Activated CD4-positive, alpha-beta T cell treated with anti-CD3 and anti-CD28 coated beads for 48 hours (primary cell): ENCODE measurements around the gene YIF1A.
"Not testable (repeated sequence)": the region's sequence is repeated elsewhere in the genome, so short reads cannot be mapped to it uniquely, and the experiment has no call there.

Experiments
- DNase-seq: peaks from one replicate; pipeline ENCODE4 v3.0.0-alpha.2; 2020

The YIF1A gene

DNA sequence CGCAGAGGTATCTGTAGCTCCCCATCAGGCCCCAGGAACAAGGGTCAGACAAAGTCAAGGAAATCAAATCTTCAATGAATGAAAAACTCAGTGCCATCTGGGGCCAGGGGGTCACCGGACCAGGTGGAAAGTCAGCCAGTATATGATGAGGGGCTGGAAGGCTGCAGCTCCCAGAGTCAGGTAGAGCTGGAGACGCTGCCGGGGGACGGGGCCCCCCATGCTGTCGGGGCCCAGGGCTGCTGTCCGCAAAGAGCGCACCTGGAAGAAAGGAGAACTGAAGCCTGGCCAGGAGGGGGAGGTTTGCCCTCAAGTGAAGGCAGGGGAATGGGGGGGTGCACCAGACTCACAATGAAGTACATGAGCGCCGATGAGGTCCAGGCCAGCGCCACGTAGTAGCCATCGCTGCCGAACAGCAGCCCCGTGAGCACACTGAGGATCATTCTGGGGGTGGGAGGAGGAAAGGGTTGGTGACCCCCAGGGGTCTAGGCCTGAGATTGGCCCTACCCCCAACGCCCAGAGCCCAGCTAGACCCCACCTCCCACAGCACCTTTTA is 4.3 kb downstream of the YIF1A start:
- no peak for DNase-seq

DNA sequence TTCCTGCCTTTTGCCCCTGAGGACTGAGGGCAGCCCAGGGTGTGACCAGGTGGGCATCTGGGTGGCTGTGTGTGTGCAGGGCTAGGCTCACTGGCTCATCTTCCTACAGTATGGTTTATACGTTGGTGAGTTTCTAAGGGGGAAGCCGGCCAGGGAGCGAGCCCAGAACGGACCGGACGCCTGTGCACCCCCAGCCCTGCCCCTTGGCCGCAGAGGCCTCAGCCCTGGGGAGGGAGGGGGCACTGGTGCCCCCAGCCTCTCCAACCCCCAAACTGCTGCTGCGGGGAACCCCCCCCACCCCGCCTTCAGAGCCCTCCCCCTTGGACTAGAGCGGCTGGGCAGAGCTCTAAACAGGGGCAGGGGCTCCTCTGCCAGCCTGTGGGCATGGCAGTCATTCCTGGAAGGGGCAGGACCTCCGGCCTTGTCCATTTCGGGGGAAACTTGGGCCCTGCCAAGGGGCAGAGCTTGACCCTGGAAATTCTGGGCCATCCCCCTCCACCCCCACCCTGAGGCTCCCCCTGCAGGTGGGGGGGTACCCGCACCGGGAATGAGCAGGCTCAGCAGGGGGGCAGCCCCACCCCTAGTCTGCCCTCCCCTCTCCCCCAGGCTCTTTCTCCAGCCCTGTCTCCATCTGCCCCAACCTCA is 5.4 kb downstream of the YIF1A start:
- DNase-seq: no peak

DNA sequence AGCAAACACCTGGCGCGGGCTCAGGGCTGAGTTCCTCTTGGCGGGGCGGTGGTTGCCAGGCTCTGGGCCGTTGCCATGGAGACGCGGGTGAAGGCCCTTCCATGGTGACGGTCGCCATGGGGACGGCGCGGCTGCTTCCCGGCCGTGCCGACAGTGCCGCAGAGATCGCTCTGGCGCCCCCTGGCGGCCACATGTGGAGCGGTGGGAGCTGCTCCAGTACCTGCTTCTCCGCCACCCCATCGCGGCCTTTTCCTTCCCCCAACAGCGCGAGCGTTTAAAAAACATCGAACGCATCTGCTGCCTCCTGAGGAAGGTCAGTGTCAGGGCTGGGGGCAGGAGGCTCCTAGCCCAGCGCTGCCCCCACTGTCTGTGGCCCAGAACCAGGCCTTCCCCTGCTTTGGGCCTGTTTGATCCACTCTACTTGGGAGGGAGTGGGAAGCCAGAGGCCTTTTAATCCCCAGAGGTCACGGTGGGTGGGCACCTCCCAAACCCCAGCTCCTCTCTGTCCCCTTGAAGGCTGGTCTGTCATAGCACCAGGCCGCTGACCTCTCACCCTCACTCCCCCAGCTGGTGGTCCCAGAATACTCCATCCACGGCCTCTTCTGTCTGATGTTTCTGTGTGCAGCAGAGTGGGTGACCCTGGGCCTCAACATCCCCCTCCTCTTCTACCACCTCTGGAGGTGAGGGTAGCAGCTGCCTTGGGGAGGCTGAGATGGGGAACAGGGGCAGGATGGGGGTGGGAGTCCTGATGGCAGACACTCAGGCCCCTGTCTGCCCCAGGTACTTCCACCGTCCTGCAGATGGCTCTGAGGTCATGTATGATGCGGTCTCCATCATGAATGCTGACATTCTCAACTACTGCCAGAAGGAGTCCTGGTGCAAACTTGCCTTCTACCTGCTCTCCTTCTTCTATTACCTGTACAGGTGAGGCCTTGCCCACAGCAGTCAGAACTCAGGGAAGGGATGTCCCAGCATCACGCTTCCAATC is 6.2 kb downstream of the YIF1A start:
- DNase-seq: peak; percentile 100

DNA sequence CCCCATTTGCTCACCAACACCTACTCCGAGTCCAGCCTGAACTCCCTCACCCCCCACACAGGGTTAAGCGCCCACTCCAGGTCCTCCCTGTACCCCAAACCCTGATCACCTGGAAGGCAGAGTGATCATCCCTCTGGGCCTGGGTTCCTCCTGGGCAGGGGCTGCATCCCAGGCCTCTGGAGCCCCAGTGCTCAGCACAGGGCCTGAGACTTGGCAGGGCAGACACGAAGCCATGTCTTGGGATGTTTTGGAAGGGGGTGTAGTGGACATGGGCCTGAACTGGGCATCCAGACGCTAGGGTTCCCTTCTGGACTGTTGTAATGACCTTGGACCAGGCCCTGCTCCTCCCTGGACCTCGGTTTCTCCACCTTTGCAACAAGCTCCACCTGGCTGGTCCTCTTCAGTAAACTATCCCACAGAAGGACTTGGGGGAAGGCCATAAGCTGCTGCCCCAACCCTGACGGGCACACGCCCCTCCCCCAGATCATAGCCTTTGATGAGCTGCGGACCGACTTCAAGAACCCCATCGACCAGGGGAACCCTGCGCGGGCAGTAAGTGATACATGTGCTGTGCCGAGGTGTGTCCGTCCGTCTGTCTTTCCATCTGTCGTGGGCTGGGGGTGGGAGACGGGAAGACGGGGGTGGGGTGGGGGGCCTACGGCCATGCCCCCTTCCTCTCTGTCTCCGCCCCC is 7.0 kb downstream of the YIF1A start:
- DNase-seq: no peak

DNA sequence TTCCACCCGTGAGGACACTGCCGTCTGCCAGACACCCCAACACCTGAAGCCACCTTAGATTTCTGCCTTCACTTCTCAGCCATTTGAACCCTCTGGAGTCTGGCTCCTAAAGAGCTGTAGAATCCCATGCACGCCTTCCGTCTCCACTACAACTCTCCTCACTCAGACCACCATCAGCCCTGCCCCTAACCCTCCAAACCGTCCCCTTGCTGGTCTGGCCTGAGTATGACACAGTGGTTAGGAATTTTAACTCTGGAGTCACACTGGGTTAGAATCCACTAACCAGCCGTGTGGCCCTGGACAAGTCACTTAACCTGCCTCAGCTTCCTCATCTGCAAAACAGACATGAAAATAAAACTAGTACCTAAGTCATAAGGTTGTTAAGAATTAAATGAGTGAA is 7.9 kb downstream of the YIF1A start:
- DNase-seq: no peak

DNA sequence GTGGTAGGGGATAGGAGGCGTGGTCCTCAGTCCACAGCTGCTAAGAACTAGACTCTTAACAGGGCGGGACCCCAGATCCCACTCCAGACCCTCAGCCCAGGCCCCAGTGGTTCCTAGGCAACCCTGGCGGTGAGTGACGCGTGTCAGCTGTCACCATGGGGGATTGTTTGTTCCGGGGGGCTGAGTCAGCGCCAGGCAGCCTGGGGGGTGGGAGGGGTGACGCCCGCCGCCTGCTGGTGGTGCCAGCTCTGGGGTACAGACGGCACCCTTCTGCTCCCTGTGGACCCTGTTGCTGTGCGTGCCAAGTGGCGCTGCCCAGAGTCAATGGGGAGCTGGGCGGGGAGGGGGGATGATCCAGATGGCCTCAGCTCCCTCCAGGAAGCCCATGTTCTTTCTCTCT is 8.5 kb downstream of the YIF1A start:
- no peak for DNase-seq

DNA sequence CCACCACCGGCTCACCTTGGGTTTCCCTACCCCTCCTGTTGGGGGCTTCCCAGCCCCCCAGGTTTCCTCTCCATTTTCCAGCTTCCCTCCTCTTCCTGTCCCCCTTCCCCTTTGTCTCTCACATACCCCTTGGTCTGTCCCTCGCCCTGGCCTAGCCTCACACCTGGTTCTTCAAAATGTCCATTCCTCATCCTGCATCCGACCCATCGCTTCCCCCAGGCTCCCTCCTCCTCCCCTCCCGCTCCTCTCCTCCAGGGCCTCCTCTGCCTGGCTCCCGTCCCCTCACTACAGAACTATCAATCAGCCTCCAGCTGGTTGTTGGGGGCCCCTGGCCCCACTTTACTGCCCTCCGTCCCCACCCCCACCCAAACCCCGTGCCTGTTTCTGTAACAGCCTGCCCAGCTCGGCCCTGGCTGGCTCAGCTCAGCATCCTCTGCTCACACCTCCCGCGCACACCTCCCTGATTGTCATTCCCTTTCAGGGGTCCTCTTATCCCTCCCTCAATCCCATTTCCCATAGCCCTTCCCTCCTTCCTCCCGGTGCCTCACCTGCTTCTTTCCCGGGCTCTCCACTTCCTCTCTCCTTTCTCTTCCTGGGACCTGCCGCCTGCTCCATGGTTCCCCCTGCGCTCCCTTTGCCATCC is 9.7 kb downstream of the YIF1A start:
- DNase-seq: no peak

DNA sequence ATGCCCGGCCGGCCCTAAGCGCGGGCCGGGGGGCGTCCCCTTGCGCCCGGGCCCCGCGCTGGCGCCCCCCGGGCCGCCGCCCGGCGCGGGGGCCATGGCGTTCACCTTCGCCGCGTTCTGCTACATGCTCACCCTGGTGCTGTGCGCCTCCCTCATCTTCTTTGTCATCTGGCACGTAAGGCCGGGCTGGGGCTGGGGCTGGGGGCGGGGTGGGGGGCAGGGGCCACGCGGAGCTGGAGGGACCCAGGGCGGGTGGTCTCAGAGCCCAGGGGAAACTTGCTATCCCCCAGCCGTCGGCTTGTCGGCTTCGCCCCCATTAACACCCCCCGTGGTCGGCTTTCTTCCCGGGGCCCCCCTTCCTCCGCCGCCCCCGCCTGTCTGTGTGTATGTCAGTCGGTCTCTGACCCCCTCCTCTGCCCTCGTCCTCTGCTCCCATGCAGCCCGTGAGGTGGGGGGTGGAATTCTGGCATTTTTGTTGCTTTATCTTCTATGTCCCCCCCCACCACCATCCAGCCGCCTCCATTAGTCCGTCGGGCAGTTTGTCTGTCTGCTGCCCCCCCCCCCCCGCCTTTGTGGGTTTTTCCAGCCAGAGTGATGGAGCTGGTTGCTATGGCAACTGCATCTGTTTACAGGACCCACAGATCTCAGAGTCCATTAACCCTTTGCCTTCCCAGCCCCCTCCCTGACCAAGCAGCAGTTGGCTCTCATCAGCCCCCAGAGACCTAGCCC is 10.4 kb downstream of the YIF1A start:
- DNase-seq: no peak

DNA sequence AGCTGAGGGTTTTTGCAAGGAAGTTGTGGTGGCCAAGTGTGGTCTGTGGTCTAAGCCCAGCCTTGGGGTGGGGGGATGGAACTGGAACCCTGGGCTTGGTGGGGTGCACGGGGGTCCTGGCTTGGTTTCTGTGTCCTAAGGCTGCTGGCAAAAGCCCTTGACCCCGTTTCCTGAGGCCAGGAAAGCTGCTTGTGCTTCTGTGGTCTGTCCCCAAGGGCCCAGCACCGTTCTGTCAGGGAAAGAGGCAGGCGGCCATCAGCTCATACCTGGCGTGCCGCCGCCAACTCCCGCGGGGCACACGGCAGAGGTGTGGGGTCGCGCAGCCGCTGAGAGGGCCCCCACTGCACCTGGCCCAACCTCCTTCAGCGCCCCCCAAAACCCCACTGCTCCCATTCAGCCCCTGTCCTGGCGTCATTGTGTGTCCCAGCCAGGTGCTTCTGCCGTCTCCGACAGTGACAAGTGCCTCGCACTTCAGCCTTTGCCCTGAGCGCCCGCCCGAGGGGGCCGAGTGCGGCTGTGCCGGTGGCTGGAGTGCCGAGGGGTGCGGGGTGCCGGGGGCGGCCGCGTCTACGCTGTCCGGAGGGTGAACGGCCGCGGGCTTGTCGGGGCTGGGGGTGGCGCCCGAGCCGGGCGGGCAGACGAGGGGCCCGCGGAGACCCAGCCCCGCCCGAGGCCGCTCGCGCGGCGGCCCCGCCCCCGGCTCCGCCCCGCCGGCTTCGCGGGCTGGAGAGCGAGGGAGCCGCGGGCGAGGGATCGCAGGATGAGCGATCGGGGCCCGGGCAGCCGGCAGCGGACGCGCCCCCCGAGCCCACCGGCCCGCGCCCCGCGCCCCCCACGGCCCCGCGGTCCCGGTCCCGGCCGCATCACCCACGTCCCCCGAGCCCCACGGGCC is 11.2 kb downstream of the YIF1A start, which contains the start of gene CNIH2:
TSS of gene CNIH2 (plus strand) at position 705 of the 892 bp plus-strand sequence. CDS start 282 bp downstream, outside the sequence.
- peak; percentile 41 for DNase-seq

DNA sequence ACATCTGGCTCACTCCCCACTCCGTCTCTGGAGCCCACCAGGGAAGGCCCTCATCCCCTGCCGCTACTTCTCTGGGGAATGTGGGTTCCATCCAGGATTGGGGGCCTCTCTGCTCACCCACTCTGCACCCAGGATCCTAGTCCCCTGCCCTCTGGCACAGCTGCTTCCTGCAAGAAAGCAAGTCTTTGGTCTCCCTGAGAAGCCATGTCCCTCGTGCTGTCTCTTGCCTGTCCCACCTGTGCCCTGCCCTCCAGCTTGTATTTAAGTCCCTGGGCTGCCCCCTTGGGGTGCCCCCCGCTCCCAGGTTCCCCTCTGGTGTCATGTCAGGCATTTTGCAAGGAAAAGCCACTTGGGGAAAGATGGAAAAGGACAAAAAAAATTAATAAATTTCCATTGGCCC is 11.9 kb downstream of the YIF1A start:
- DNase-seq: not testable (repeated sequence)

DNA sequence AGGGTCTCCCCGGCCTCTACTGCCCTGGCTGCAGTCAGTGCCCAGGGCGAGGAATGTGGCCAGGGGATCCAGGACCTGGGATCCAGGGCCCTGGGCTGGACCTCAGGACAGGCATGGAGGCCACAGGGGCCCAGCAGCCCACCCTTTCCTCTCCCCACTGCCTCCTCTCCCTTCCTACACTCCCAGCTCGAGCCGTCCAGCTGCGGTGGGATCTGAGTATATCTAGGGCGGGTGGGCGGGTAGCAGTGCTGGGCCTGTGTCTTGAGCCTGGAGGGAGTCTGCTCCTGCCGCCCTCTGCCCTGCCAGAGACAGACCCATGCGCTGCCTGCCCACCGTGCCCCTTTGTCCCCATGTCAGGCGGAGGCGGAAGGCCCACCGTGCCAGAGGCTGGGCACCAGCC is 12.3 kb downstream of the YIF1A start:
- not testable (repeated sequence) for DNase-seq

DNA sequence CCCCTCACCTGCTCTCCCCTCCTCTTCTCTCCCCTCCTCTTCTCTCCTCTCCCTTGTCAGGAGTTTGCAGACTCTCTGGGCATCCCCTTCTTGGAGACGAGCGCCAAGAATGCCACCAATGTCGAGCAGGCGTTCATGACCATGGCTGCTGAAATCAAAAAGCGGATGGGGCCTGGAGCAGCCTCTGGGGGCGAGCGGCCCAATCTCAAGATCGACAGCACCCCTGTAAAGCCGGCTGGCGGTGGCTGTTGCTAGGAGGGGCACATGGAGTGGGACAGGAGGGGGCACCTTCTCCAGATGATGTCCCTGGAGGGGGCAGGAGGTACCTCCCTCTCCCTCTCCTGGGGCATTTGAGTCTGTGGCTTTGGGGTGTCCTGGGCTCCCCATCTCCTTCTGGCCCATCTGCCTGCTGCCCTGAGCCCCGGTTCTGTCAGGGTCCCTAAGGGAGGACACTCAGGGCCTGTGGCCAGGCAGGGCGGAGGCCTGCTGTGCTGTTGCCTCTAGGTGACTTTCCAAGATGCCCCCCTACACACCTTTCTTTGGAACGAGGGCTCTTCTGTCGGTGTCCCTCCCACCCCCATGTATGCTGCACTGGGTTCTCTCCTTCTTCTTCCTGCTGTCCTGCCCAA is 12.8 kb downstream of the YIF1A start:
- no peak for DNase-seq

DNA sequence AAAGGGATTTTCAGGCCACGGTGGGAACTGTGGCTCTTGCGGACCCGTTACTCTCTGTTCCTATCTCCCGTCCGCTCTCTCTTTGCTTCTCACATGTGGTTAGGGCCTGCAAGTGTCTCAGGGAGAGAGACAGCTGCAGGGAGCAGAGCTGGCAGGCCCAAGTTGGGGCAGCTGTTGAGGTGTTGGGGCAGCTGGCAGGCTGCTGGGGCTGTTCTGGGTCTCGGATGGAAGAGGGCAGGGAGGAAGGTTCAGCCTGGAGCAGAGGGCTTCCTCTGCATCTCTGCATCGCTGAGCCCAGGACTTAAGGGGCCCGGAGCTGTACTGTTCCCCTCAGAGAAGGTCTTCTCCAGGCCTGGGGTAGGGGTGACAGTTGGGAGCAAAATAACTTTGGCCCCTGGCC is 13.5 kb downstream of the YIF1A start:
- DNase-seq: no peak

DNA sequence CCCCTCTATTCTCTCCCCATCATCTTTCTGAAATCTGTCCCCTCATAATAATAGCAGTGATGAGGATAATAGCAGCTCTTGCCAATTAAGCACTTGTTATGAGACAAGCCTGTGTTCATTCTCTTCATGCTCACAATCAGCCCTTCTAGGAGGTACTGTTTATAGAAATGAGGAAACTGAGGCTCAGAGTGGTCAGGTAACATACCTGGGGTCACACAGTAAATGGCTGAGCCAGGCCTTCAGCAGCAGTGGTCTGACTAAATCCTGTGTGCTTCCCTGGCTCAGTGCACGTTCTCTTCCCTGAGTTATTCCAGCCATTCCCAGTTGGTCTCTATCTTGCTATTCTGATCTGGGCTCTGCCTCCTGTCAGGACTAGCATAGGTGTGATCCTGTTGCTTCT is 14.7 kb downstream of the YIF1A start:
- DNase-seq: no peak

DNA sequence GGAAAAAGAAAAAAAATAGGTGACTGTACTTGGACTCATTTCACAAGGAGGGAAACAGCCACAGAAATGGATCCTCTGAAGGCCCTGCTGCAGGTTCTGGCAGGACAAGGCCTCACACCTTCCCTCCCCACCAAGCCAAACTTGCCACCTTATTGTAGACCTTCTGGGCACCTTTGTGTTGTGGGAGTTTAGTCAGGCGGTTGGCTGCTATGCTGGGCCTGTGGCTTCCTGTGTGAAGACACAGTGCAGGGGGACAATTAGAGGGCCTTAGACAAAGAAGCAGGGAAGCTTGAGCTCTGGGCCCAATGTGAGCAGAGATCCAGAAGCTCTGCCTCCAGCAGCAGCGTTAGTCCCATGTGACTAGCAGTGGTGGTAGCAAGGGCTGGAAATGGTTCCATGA is 16.3 kb downstream of the YIF1A start:
- DNase-seq: no peak

DNA sequence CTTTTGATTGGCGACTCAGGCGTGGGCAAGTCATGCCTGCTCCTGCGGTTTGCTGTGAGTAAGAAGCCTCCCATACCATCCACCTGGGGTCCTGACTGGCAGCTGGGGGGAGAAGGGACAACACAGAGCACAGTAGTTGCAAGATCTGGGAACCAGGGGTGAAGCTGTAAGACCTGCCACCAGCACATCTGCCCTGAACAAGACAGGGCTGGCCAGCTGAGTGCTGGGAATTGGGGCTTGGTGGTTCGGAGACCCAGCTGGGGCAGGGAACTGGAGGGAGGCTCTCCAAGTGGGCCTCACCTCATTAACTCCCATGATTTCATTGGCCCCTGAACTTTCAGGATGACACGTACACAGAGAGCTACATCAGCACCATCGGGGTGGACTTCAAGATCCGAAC is 17.1 kb downstream of the YIF1A start:
- no peak for DNase-seq

DNA sequence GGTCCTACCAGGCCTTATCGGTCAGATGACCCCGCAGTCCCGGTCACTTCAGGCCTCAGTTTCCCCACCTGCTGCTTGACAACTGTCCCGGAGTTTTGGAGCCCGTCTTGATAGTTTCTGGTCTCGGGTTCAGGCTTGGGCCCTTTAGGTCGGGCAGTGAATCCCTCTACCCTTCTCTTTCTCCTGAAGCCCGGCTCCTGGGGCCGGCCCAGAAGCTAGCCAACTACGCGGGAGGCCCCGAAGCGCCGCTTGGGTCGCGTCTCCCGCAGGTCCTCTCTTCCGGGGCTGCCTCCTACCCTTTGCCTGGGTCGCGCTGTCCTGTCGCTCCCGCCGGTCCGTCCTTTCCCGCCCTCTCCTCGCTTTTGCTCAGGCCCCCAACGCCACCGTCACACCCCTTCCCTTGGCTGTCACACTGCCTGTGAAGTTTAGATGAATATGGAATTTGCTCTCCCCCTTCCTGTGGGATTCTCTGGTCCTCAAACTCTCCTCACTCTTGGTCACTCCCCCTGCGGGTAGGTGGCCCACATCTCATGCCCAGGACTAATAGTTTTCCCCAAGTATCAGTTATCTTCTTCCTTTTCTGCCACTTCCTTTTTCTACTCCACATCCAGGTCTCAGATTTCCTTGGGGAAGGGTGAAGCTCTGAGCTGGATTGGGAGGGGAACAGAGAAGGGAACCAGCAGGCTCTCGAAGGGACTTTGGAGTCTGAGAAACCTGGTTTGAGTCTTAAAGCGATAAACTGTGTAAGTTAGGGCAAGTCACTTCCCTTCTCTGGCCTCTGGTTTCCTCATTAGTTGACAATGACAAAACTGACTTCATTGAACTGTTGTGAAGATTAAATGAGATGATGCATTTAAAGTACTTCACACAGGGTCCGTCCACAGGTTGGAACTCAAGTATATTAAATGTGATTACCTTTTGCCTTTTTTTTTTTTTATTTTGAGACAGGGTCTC is 19.7 kb downstream of the YIF1A start:
- peak; percentile 34 for DNase-seq

DNA sequence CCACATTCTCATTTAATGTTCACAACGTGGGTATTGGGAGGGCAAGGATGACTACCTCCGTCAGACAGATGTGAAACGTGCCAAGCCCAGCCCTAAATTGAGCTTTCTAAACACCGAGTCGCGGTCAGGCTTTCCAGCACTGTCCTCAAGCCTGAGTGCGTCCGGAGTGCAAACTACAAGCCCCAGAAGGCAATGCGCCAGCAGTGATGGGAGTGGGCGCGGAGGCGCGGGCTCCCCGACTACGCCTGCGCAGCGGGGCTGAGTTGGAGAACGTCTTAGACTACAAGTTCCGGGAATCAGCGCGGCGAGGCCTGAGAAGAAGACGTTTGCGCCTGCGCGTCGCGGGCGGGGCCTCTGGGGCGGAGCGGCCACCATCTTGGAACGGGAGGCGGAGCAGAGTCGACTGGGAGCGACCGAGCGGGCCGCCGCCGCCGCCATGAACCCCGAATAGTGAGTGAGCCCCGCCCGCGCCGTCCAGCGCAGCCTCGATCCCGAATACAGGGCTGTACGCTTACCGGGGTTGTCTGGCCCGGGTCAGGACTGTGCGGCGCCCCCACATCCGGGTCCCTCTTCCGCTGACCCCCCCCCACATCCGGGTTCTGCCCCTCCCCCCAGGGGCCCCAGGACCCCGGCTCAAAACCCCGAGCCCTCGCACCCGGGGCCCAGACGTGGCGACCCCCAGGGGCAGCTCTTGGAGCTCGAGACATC is 20.5 kb downstream of the YIF1A start, which contains the start of gene RAB1B:
TSS of gene RAB1B (plus strand) at position 396 of the 708 bp plus-strand sequence. CDS start at position 437, 41 bp downstream.
- DNase-seq: peak; percentile 100
